Gastrocnemius medialis (tissue), 4 donors: ENCODE data around the gene PHC2. TPM values are rescaled to one million over a fixed set of nuclear protein-coding genes. Genes with fewer than 3 reads are reported as not detected.

Experiments
- ATAC-seq, 2 donors: fragments of 150-250 bp; one replicate each; pipeline ENCODE4 v1.9.1; 2016
- DNase-seq, 2 donors: peaks; one replicate each; pipeline ENCODE4 v3.0.0-alpha.2; 2019
- H3K27ac ChIP-seq, 4 donors: fragments of 200-600 bp; sonication (generic); 1 replicate in 1 of 4; 2 replicates in 3 of 4; pipeline ENCODE4 v1.5.1; 2016 to 2018; ENCODE audit warnings: mild to moderate bottlenecking in 2 of 4, moderate library complexity in 1 of 4
- H3K27me3 ChIP-seq, 3 donors: fragments of 200-600 bp; sonication (generic) in 2 of 3; 1 replicate in 1 of 3; 2 replicates in 2 of 3; pipeline versions ENCODE4 v1.5.1 to v1.6.0; 2016 to 2019; ENCODE audit warnings: mild to moderate bottlenecking in 1 of 3, moderate library complexity in 1 of 3
- H3K36me3 ChIP-seq, 2 donors: fragments of 200-600 bp; sonication (generic) in 1 of 2; one replicate each; pipeline ENCODE4 v1.5.1; 2017 to 2018
- H3K4me1 ChIP-seq, 2 donors: fragments of 200-600 bp; sonication (generic) in 1 of 2; one replicate each; pipeline ENCODE4 v1.5.1; 2016 to 2017; ENCODE audit warnings: mild to moderate bottlenecking in 2 of 2
- H3K4me3 ChIP-seq, 4 donors: fragments of 200-600 bp; sonication (generic) in 3 of 4; 1 replicate in 1 of 4; 2 replicates in 3 of 4; pipeline ENCODE4 v1.5.1; 2016 to 2019; ENCODE audit warnings: mild to moderate bottlenecking in 2 of 4
- H3K9me3 ChIP-seq, 3 donors: fragments of 200-600 bp; sonication (generic) in 2 of 3; 1 replicate in 1 of 3; 2 replicates in 2 of 3; pipeline ENCODE4 v1.5.1; 2016 to 2019
- CTCF ChIP-seq, 5 experiments: fragments of 450-650 bp in 3 of 5; fragments of 200-600 bp in 2 of 5; sonication (generic) in 2 of 5; IDR thresholded peaks in 4 of 5; conservative IDR thresholded peaks in 1 of 5; 1 replicate in 4 of 5; 2 replicates in 1 of 5; pipeline ENCODE4 v1.5.1; 2016 to 2019; ENCODE audit warnings: antibody characterized with exemption in 5 of 5, mild to moderate bottlenecking in 3 of 5, moderate library complexity in 3 of 5
- POLR2A ChIP-seq, 2 donors: fragments of 450-650 bp; IDR thresholded peaks; one replicate each; pipeline ENCODE4 v1.6.1; 2017; ENCODE audit warnings: antibody characterized with exemption in 2 of 2, mild to moderate bottlenecking in 2 of 2, moderate library complexity in 2 of 2
- in situ Hi-C, 4 donors: fragments of 200-750 bp; cut with MboI; loops; one replicate each; pipeline versions ENCODE4 v1.15.0 to v1.8.0; 2017; ENCODE audit warnings: low sequenced_read_pairs in 4 of 4
- intact Hi-C: fragments of 100-400 bp; cut with DNase I; formaldehyde crosslinking; loops from one replicate; pipeline ENCODE4 v1.15.1; 2023; ENCODE audit warnings: low total_unique reads
- total RNA-seq, 4 donors: library from RNA; depleted of rRNA; stranded (reverse); fragments of >200 nt; gene quantifications; one replicate each; pipeline versions ENCODE4 v1.1.0 to v1.2.3, GENCODE V29; 2016

Gene PHC2
- total RNA-seq, 4 donors from 2014 or later, result 318 to 516 (median 364) TPM

- in situ Hi-C loops (no loop called here), intact Hi-C loops (loop anchor here (2.0 kb wide), 2 partner anchors 21 to 43 kb away; partner anchors contain the start of gene ZSCAN20)
- H3K4me1 ChIP-seq, result peaks cover 33 to 37% of the 10 kb centered on the region in 2 donors
Observed at GRCh38 chr1:33429856-33430691, 821 bp downstream of the PHC2 start.

GRCh38 chr1:33429332-33429731 lies 1.6 kb downstream of the PHC2 start:
- no peak for TF ChIP-seq CTCF (IDR thresholded peaks at IDR 0.05 in 4 of 5, conservative IDR thresholded peaks at IDR 0.05 in 1 of 5)
- ATAC-seq, result no peak
- Histone ChIP-seq H3K36me3 (no peaks in the 10 kb centered on the region), H3K9me3 (no peaks in the 10 kb centered on the region), H3K4me3 (peak overlapping the region in 1 of 4 donors; percentile 72), H3K27ac (peak overlapping the region in 2 of 4 donors; percentile 75 to 87), H3K4me1 (peaks cover 31 to 37% of the 10 kb centered on the region in 2 donors), H3K27me3 (no peaks in the 10 kb centered on the region)
- DNase-seq, result no peak
- in situ Hi-C loops, result no loop called here
- intact Hi-C loops, result no loop called here

More at GRCh38 chr1:33429856-33430691, 821 bp downstream of the PHC2 start:
- TF ChIP-seq CTCF (IDR thresholded peaks at IDR 0.05 in 4 of 5, conservative IDR thresholded peaks at IDR 0.05 in 1 of 5), result no peak
- ATAC-seq (peak; percentile 49 to 53), DNase-seq (no peak)
- peak overlapping the region; percentile 58 to 75 (median 66) for H3K4me3 ChIP-seq
- H3K27me3 ChIP-seq, result no peaks in the 10 kb centered on the region
- no peaks in the 10 kb centered on the region for H3K36me3 ChIP-seq
- H3K27ac ChIP-seq, result peak overlapping the region; percentile 75 to 87 (median 86)
- H3K9me3 ChIP-seq, result no peaks in the 10 kb centered on the region

GRCh38 chr1:33428661-33429060 lies 2.2 kb downstream of the PHC2 start:
- in situ Hi-C loops (no loop called here), intact Hi-C loops (no loop called here)
- Histone ChIP-seq H3K27me3 (no peaks in the 10 kb centered on the region), H3K4me3 (no peak overlapping the region), H3K4me1 (peaks cover 31 to 37% of the 10 kb centered on the region in 2 donors), H3K9me3 (no peaks in the 10 kb centered on the region), H3K36me3 (no peaks in the 10 kb centered on the region), H3K27ac (peak overlapping the region; percentile 13 to 27 (median 26))
- DNase-seq (no peak), ATAC-seq (no peak)
- no peak for TF ChIP-seq POLR2A (IDR thresholded peaks at IDR 0.05)
- TF ChIP-seq CTCF (IDR thresholded peaks at IDR 0.05 in 4 of 5, conservative IDR thresholded peaks at IDR 0.05 in 1 of 5), result no peak

GRCh38 chr1:33426916-33427315 lies 4.0 kb downstream of the PHC2 start:
- H3K9me3 ChIP-seq, result no peaks in the 10 kb centered on the region
- H3K4me1 ChIP-seq, result peaks cover 34 to 37% of the 10 kb centered on the region in 2 donors
- ATAC-seq (no peak), DNase-seq (no peak)
- intact Hi-C loops (no loop called here), in situ Hi-C loops (no loop called here)
- H3K4me3 ChIP-seq, result no peak overlapping the region
- TF ChIP-seq CTCF (IDR thresholded peaks at IDR 0.05 in 4 of 5, conservative IDR thresholded peaks at IDR 0.05 in 1 of 5) (no peak), POLR2A (IDR thresholded peaks at IDR 0.05) (no peak)
- H3K36me3 ChIP-seq, result no peaks in the 10 kb centered on the region
- peak overlapping the region in 1 of 4 donors; percentile 33 for H3K27ac ChIP-seq
- H3K27me3 ChIP-seq, result no peaks in the 10 kb centered on the region
